Renal pelvis (tissue), 12 donors: ENCODE measurements around the gene SLC17A1. TPM values are rescaled to one million over a fixed set of nuclear protein-coding genes. Genes with fewer than 3 reads are reported as not detected.
A peak's percentile ranks its signal among the peaks of the same experiment; 100 is the strongest.

Experiments
- DNase-seq: peaks from one replicate; pipeline ENCODE4 v3.0.0-alpha.2; 2013
- long read RNA-seq, 16 experiments: transcript quantifications; one replicate each; lab custom pipeline, GENCODE V29; 2026
- polyA plus RNA-seq, 3 donors: library from polyadenylated mRNA; unstranded; fragments of 120-200 nt; gene quantifications; one replicate each; pipeline ENCODE4 v1.2.1, GENCODE V29; 2013; ENCODE audit not compliant: insufficient read length in 3 of 3

The SLC17A1 gene
- polyA plus RNA-seq = 10 to 100 TPM; 24.6 to 36.0 (median 32.8) TPM
- long read RNA-seq, donor 1, partial matches to known transcripts = 0 of 3 reads
- long read RNA-seq, donor 1, other reads (novel, unspliced or antisense) = 0 of 3 reads
- long read RNA-seq, donor 2, partial matches to known transcripts = 0 of 6 reads
- long read RNA-seq, donor 2, other reads (novel, unspliced or antisense) = 0 of 6 reads
- long read RNA-seq, donor 3 = 0 reads
- long read RNA-seq, donor 4, partial matches to known transcripts = 8 of 11 reads
- long read RNA-seq, donor 4, other reads (novel, unspliced or antisense) = 0 of 11 reads
- long read RNA-seq, donor 5 = 0 reads
- long read RNA-seq, donor 6, partial matches to known transcripts = 0 of 1 reads
- long read RNA-seq, donor 6, other reads (novel, unspliced or antisense) = 0 of 1 reads
- long read RNA-seq, donor 7, partial matches to known transcripts = 5 of 6 reads
- long read RNA-seq, donor 7, other reads (novel, unspliced or antisense) = 0 of 6 reads
- long read RNA-seq, donor 8 = 0 reads
- long read RNA-seq, donor 9, partial matches to known transcripts = 7 of 9 reads
- long read RNA-seq, donor 9, other reads (novel, unspliced or antisense) = 0 of 9 reads
- long read RNA-seq, donor 10, partial matches to known transcripts = 0 of 4 reads
- long read RNA-seq, donor 10, other reads (novel, unspliced or antisense) = 0 of 4 reads
- long read RNA-seq, donor 11, partial matches to known transcripts = 0 of 1 reads
- long read RNA-seq, donor 11, other reads (novel, unspliced or antisense) = 0 of 1 reads
- long read RNA-seq, donor 12, partial matches to known transcripts = 0 of 3 reads
- long read RNA-seq, donor 12, other reads (novel, unspliced or antisense) = 0 of 3 reads
- long read RNA-seq, donor 13 = 0 reads
- long read RNA-seq, donor 14, partial matches to known transcripts = 0 of 3 reads
- long read RNA-seq, donor 14, other reads (novel, unspliced or antisense) = 0 of 3 reads
- long read RNA-seq, donor 15, partial matches to known transcripts = 0 of 1 reads
- long read RNA-seq, donor 15, other reads (novel, unspliced or antisense) = 0 of 1 reads
- long read RNA-seq, donor 16 = 0 reads

- peak; percentile 10 for DNase-seq
Observed at GRCh38 chr6:25831532-25832306, at the start of gene SLC17A1. Gene SLC17A1, minus strand, starts transcription at chr6:25832052. Its CDS starts 1,495 bp downstream, at chr6:25830557.

- DNase-seq = no peak
Observed at GRCh38 chr6:25880601-25881000, 48.7 kb upstream of the SLC17A1 start.

GRCh38 chr6:25878721-25879322 lies 47.0 kb upstream of the SLC17A1 start:
- DNase-seq = no peak

GRCh38 chr6:25875926-25876602 lies 44.2 kb upstream of the SLC17A1 start:
- no peak for DNase-seq

GRCh38 chr6:25875563-25875905 lies 43.7 kb upstream of the SLC17A1 start:
- DNase-seq = no peak

GRCh38 chr6:25874822-25875562 lies 43.1 kb upstream of the SLC17A1 start:
- no peak for DNase-seq

GRCh38 chr6:25874118-25874517 lies 42.3 kb upstream of the SLC17A1 start, which contains the start of gene SLC17A3:
Gene SLC17A3, minus strand, starts transcription at chr6:25874243. Its CDS starts 5,856 bp downstream, at chr6:25868387.
- DNase-seq = no peak

GRCh38 chr6:25872814-25873213 lies 41.0 kb upstream of the SLC17A1 start:
- no peak for DNase-seq

- DNase-seq = no peak
Observed at GRCh38 chr6:25869840-25870239, 38.0 kb upstream of the SLC17A1 start.

GRCh38 chr6:25868436-25869183 lies 36.8 kb upstream of the SLC17A1 start:
- no peak for DNase-seq

GRCh38 chr6:25866011-25866410 lies 34.2 kb upstream of the SLC17A1 start:
- DNase-seq = no peak

- no peak for DNase-seq
Observed at GRCh38 chr6:25863360-25863759, 31.5 kb upstream of the SLC17A1 start.

GRCh38 chr6:25862199-25862598 lies 30.3 kb upstream of the SLC17A1 start:
- no peak for DNase-seq

- DNase-seq = no peak
Observed at GRCh38 chr6:25852756-25853155, 20.9 kb upstream of the SLC17A1 start.

GRCh38 chr6:25851961-25852360 lies 20.1 kb upstream of the SLC17A1 start:
- no peak for DNase-seq

GRCh38 chr6:25844518-25844917 lies 12.7 kb upstream of the SLC17A1 start:
- DNase-seq = no peak

GRCh38 chr6:25842526-25842925 lies 10.7 kb upstream of the SLC17A1 start:
- DNase-seq = no peak

- peak; percentile 19 for DNase-seq
Observed at GRCh38 chr6:25835442-25836283, 3.8 kb upstream of the SLC17A1 start.
